Heart left ventricle (tissue), 13 donors: ENCODE measurements around the gene SND1.

Source experiments
- CTCF ChIP-seq, 12 donors: fragments of 200-600 bp; sonication (generic) in 4 of 12; IDR thresholded peaks; one replicate each; pipeline versions ENCODE4 v1.5.0 to v1.8.0; 2018 to 2022; ENCODE audit warnings: antibody characterized with exemption in 12 of 12, mild to moderate bottlenecking in 5 of 12
- POLR2A ChIP-seq, 2 donors: fragments of 450-650 bp; IDR thresholded peaks; one replicate each; pipeline ENCODE4 v1.6.1; 2017; ENCODE audit warnings: antibody characterized with exemption in 2 of 2, mild to moderate bottlenecking in 2 of 2, moderate library complexity in 2 of 2
- donor health status: ischemic (EF 13 %, LVEDD 7.1; RV severe dilation, severe dysfunction).
- donor health status: DM: no; HTN: yes; CAD: no.
- donor health status: DM: no; HTN: no; CAD: no.
- donor health status: ischemic (EF 25% LVEDD 6.9; RV normal size, moderate dysfunction).
- donor health status: ischemic (EF 25% LVEDD 5.7; RV mildly dilated, moderate dysfunction).
- donor health status: ischemic (EF 35%, LVEDD 5.7; RV mildly dilated, moderate dysfunction).
- donor health status: nonischemic (EF 11% LVEDD 7.7; RV severe dilation, severe dysfunction).
- donor health status: DM: yes; HTN: yes; CAD: no.
- donor health status: PGD.
- donor health status: ischemic (EF 29% LVEDD 5.4; RV normal size, mild dysfunction).
- donor health status: nonischemic (EF 23%, LVEDD 6.1; RV moderate dilation, normal function).

GRCh38 chr7:128006550-128007302 lies 354.7 kb downstream of the SND1 start:
- TF ChIP-seq CTCF (IDR thresholded peaks at IDR 0.05), result no peak
- no peak for TF ChIP-seq POLR2A (IDR thresholded peaks at IDR 0.05)
